Measurements from ENCODE around the gene DHCR7. TPM values are rescaled to one million over a fixed set of nuclear protein-coding genes. Genes with fewer than 3 reads are reported as not detected.

Gene DHCR7
- total and polyA plus RNA-seq, 2 experiments from 2014 or later: 84.0 to 166 TPM

DNA sequence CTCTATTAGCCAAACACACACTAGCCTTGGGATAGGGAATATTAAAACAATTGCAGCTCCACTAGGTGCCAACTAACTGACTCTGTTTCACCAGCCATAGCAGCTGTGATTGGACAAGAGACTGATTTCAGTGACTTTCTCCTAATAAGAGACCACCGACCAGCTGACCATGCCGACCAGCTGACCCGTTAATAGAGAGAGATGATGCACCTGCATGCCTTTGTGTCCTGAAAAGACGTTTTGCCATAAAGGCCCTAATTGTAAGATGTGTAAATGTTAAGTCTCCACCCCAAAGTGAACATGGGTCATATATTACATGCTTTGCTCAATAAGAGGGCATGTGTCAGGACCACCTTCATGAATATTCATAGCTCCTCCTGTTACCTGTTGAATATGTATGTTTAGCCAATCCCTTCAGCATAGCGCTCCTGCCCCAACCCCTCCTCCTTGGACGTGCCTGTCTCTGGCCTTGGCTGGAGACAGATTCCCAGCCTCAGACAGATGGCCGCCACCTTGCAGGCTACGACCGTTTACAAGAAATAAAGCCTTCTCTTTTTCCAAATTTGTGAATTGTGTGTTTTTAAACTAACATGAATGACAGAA is 3.5 kb upstream of the DHCR7 start (continued):
- TF ChIP-seq ZNF462 (CRISPR knock-in tag; IDR thresholded peaks at IDR 0.05) (no peak), POLR2AphosphoS5 (IDR thresholded peaks at IDR 0.05; ENCODE audit: low read depth) (no peak)
- TF ChIP-seq, protein P1, sequence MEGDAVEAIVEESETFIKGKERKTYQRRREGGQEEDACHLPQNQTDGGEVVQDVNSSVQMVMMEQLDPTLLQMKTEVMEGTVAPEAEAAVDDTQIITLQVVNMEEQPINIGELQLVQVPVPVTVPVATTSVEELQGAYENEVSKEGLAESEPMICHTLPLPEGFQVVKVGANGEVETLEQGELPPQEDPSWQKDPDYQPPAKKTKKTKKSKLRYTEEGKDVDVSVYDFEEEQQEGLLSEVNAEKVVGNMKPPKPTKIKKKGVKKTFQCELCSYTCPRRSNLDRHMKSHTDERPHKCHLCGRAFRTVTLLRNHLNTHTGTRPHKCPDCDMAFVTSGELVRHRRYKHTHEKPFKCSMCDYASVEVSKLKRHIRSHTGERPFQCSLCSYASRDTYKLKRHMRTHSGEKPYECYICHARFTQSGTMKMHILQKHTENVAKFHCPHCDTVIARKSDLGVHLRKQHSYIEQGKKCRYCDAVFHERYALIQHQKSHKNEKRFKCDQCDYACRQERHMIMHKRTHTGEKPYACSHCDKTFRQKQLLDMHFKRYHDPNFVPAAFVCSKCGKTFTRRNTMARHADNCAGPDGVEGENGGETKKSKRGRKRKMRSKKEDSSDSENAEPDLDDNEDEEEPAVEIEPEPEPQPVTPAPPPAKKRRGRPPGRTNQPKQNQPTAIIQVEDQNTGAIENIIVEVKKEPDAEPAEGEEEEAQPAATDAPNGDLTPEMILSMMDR (conservative IDR thresholded peaks at IDR 0.05; ENCODE audit: low read depth in 2 of 2): no peak

GRCh38 chr11:71450939-71451338 is 2.7 kb upstream of the DHCR7 start:
- no peaks in the 10 kb centered on the region for H3K9me2 ChIP-seq (ENCODE audit: insufficient read depth)
- no peak for DNase-seq (ENCODE audit: low spot score)
- H3K27me3 ChIP-seq (ENCODE audit: insufficient read depth): no peaks in the 10 kb centered on the region
- ATAC-seq: no peak
- peaks cover 39% of the 10 kb centered on the region for H3K4me1 ChIP-seq (ENCODE audit: insufficient read depth)
- H3K4me1 Mint-ChIP-seq: peaks cover 44% of the 10 kb centered on the region
- H2AFZ ChIP-seq: no peak overlapping the region
- H3K9me3 Mint-ChIP-seq: peaks cover 5% of the 10 kb centered on the region; the same call in 1 of the 3 replicates
- no peak overlapping the region; the same call in 2 of the 3 replicates for H3K4me3 Mint-ChIP-seq
- peaks cover 18% of the 10 kb centered on the region for H3K27me3 Mint-ChIP-seq (ENCODE audit: insufficient read depth, low read depth, poor library complexity)
- H4K20me1 ChIP-seq (replicated peaks; ENCODE audit: insufficient read depth): peaks cover 23% of the 10 kb centered on the region
- H3K4me3 ChIP-seq: no peak overlapping the region; the same call in 1 of the 2 replicates
- H3F3A ChIP-seq (replicated peaks; ENCODE audit: low read depth): no peaks in the 10 kb centered on the region; the same call in 1 of the 2 replicates
- peaks cover 22% of the 10 kb centered on the region for H3K36me3 ChIP-seq (ENCODE audit: insufficient read depth)
- H3K36me3 Mint-ChIP-seq (ENCODE audit: low read depth): peaks cover 30% of the 10 kb centered on the region
- peaks cover 63% of the 10 kb centered on the region for H3K79me2 ChIP-seq (replicated peaks; ENCODE audit: insufficient read depth)
- H3K27ac ChIP-seq (ENCODE audit: low read depth): peak overlapping the region; percentile 3; the same call in 1 of the 2 replicates
- no peak overlapping the region for H3K27ac Mint-ChIP-seq
- H3K4me2 ChIP-seq: 0 out of 2 replicates have a peak overlapping the region, but pooled peaks have one; percentile 39
- TF ChIP-seq NANOG (IDR thresholded peaks at IDR 0.05; ENCODE audit: borderline replicate concordance) (no peak), JUNB (IDR thresholded peaks at IDR 0.05; ENCODE audit: unreplicated experiment) (no peak)
- TF ChIP-seq, protein P2, sequence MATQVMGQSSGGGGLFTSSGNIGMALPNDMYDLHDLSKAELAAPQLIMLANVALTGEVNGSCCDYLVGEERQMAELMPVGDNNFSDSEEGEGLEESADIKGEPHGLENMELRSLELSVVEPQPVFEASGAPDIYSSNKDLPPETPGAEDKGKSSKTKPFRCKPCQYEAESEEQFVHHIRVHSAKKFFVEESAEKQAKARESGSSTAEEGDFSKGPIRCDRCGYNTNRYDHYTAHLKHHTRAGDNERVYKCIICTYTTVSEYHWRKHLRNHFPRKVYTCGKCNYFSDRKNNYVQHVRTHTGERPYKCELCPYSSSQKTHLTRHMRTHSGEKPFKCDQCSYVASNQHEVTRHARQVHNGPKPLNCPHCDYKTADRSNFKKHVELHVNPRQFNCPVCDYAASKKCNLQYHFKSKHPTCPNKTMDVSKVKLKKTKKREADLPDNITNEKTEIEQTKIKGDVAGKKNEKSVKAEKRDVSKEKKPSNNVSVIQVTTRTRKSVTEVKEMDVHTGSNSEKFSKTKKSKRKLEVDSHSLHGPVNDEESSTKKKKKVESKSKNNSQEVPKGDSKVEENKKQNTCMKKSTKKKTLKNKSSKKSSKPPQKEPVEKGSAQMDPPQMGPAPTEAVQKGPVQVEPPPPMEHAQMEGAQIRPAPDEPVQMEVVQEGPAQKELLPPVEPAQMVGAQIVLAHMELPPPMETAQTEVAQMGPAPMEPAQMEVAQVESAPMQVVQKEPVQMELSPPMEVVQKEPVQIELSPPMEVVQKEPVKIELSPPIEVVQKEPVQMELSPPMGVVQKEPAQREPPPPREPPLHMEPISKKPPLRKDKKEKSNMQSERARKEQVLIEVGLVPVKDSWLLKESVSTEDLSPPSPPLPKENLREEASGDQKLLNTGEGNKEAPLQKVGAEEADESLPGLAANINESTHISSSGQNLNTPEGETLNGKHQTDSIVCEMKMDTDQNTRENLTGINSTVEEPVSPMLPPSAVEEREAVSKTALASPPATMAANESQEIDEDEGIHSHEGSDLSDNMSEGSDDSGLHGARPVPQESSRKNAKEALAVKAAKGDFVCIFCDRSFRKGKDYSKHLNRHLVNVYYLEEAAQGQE (IDR thresholded peaks at IDR 0.05; ENCODE audit: unreplicated experiment): no peak

Measured in GM23338 (cell line).